ENCODE data around the gene CAMK2N1. TPM values are rescaled to one million over a fixed set of nuclear protein-coding genes. Genes with fewer than 3 reads are reported as not detected.

Gene CAMK2N1
- total RNA-seq, 1 experiment from 2014 or later = 4.4 TPM

DNA sequence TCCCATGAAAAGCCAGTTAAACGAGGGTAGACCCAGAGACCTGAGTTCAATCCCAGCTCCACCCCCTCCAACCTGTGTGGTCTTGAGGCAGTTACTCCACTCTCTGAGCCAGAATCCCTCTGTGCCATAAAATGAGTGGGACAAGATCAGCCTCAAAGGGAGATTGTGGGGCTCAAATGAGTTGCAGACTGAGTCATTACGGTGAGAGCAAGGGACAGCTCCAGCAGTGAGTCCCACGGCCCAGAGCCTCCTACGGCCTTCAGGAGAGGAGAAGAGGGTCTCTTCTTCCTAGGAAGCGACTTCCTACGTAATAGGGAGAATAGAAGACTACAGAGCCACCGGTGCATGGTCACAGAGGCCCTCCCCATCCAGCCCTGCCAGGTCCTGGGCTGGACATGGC lies 6.7 kb upstream of the CAMK2N1 start:
- ChIA-PET CTCF (no interaction called here), POLR2A (no interaction called here)
- H3K9me3 ChIP-seq (ENCODE audit: control insufficient read depth, insufficient read depth, low read depth, low read length) = no peaks in the 10 kb centered on the region
- in situ Hi-C loops (cut with HindIII; ENCODE audit: low pct_unique_long_range_greater_than_20kb, low sequenced_read_pairs) (no loop called here), intact Hi-C loops (cut with micrococcal nuclease; ENCODE audit: unreplicated experiment) (loop anchor here (2.0 to 5.0 kb wide), 3 partner anchors 115 to 575 kb away; no protein-coding TSS in a partner anchor)
- DNase-seq (ENCODE audit: low read depth, low spot score) (no peak), ATAC-seq (no peak)
- no peaks in the 10 kb centered on the region for H3K4me1 ChIP-seq (ENCODE audit: control insufficient read depth, insufficient read depth, low read length)
- H3K27ac ChIP-seq (ENCODE audit: low read length) = no peak overlapping the region
- no peaks in the 10 kb centered on the region for H3K27me3 ChIP-seq (ENCODE audit: control insufficient read depth, insufficient read depth, low read length)
- no peak overlapping the region for H3K4me3 ChIP-seq (ENCODE audit: low read depth in 2 of 2, low read length in 2 of 2)
- no TSS peak for BruUV-seq (replicated peaks)
- no peak for TF ChIP-seq SIN3A (IDR thresholded peaks at IDR 0.05; ENCODE audit: borderline replicate concordance, insufficient read depth, low read depth, low read length)
- TF ChIP-seq, protein P1, sequence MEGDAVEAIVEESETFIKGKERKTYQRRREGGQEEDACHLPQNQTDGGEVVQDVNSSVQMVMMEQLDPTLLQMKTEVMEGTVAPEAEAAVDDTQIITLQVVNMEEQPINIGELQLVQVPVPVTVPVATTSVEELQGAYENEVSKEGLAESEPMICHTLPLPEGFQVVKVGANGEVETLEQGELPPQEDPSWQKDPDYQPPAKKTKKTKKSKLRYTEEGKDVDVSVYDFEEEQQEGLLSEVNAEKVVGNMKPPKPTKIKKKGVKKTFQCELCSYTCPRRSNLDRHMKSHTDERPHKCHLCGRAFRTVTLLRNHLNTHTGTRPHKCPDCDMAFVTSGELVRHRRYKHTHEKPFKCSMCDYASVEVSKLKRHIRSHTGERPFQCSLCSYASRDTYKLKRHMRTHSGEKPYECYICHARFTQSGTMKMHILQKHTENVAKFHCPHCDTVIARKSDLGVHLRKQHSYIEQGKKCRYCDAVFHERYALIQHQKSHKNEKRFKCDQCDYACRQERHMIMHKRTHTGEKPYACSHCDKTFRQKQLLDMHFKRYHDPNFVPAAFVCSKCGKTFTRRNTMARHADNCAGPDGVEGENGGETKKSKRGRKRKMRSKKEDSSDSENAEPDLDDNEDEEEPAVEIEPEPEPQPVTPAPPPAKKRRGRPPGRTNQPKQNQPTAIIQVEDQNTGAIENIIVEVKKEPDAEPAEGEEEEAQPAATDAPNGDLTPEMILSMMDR (IDR thresholded peaks at IDR 0.05) = no peak
- TF ChIP-seq TCF7L2 (IDR thresholded peaks at IDR 0.05; ENCODE audit: low read depth, low read length) = no peak
- TF ChIP-seq, protein P2, sequence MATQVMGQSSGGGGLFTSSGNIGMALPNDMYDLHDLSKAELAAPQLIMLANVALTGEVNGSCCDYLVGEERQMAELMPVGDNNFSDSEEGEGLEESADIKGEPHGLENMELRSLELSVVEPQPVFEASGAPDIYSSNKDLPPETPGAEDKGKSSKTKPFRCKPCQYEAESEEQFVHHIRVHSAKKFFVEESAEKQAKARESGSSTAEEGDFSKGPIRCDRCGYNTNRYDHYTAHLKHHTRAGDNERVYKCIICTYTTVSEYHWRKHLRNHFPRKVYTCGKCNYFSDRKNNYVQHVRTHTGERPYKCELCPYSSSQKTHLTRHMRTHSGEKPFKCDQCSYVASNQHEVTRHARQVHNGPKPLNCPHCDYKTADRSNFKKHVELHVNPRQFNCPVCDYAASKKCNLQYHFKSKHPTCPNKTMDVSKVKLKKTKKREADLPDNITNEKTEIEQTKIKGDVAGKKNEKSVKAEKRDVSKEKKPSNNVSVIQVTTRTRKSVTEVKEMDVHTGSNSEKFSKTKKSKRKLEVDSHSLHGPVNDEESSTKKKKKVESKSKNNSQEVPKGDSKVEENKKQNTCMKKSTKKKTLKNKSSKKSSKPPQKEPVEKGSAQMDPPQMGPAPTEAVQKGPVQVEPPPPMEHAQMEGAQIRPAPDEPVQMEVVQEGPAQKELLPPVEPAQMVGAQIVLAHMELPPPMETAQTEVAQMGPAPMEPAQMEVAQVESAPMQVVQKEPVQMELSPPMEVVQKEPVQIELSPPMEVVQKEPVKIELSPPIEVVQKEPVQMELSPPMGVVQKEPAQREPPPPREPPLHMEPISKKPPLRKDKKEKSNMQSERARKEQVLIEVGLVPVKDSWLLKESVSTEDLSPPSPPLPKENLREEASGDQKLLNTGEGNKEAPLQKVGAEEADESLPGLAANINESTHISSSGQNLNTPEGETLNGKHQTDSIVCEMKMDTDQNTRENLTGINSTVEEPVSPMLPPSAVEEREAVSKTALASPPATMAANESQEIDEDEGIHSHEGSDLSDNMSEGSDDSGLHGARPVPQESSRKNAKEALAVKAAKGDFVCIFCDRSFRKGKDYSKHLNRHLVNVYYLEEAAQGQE (IDR thresholded peaks at IDR 0.05; ENCODE audit: insufficient read depth in 1 of 2, low read depth in 2 of 2, low read length in 1 of 2) = no peak
- no peak for TF ChIP-seq POLR2AphosphoS5 (IDR thresholded peaks at IDR 0.05; ENCODE audit: low read depth, low read length)
- H3K36me3 ChIP-seq (ENCODE audit: control insufficient read depth, insufficient read depth, low read length) = no peaks in the 10 kb centered on the region

- Histone ChIP-seq H3K27ac (ENCODE audit: low read length) (no peak overlapping the region), H3K4me1 (ENCODE audit: control insufficient read depth, insufficient read depth, low read length) (no peaks in the 10 kb centered on the region), H3K9me3 (ENCODE audit: control insufficient read depth, insufficient read depth, low read depth, low read length) (no peaks in the 10 kb centered on the region), H3K4me3 (ENCODE audit: low read depth in 2 of 2, low read length in 2 of 2) (no peak overlapping the region), H3K36me3 (ENCODE audit: control insufficient read depth, insufficient read depth, low read length) (no peaks in the 10 kb centered on the region), H3K27me3 (ENCODE audit: control insufficient read depth, insufficient read depth, low read length) (peaks cover under 1% of the 10 kb centered on the region; the same call in 1 of the 2 replicates)
- no peak for TF ChIP-seq SIN3A (IDR thresholded peaks at IDR 0.05; ENCODE audit: borderline replicate concordance, insufficient read depth, low read depth, low read length)
- TF ChIP-seq, protein P2 (IDR thresholded peaks at IDR 0.05; ENCODE audit: insufficient read depth in 1 of 2, low read depth in 2 of 2, low read length in 1 of 2) = no peak
- no peak for TF ChIP-seq TCF7L2 (IDR thresholded peaks at IDR 0.05; ENCODE audit: low read depth, low read length)
- TF ChIP-seq, protein P1 (IDR thresholded peaks at IDR 0.05) = no peak
- TF ChIP-seq POLR2AphosphoS5 (IDR thresholded peaks at IDR 0.05; ENCODE audit: low read depth, low read length) = no peak
- DNase-seq (ENCODE audit: low read depth, low spot score) (no peak), ATAC-seq (no peak)
- in situ Hi-C loops (cut with HindIII; ENCODE audit: low pct_unique_long_range_greater_than_20kb, low sequenced_read_pairs) (no loop called here), intact Hi-C loops (cut with micrococcal nuclease; ENCODE audit: unreplicated experiment) (loop anchor here (2.0 to 5.0 kb wide), 3 partner anchors 115 to 575 kb away; no protein-coding TSS in a partner anchor)
- CTCF ChIA-PET = interaction anchor here (0.6 kb wide), 1 partner anchor 574 kb away, joined by 6 read pairs; no protein-coding TSS in a partner anchor
- POLR2A ChIA-PET = no interaction called here
- no TSS peak for BruUV-seq (replicated peaks)
Measured at GRCh38 chr1:20491866-20492265, 5.9 kb upstream of the CAMK2N1 start.

Measured in Panc1 (cell line).